Rectal smooth muscle tissue (tissue), 1 donor: ENCODE results near the gene ANKRD17.

ENCODE experiments used
- H3K27ac ChIP-seq: one replicate; pipeline ENCODE4 v1.7.0; 2013; ENCODE audit warnings: low read depth, low read length, inconsistent platforms
- H3K27me3 ChIP-seq: one replicate; pipeline ENCODE4 v1.7.0; 2013; ENCODE audit warnings: low read length; ENCODE audit not compliant: control insufficient read depth, insufficient read depth
- H3K36me3 ChIP-seq: one replicate; pipeline ENCODE4 v1.7.0; 2013; ENCODE audit warnings: low read length; ENCODE audit not compliant: control insufficient read depth, insufficient read depth
- H3K4me1 ChIP-seq: one replicate; pipeline ENCODE4 v1.7.0; 2013; ENCODE audit warnings: low read length; ENCODE audit not compliant: control insufficient read depth, insufficient read depth
- H3K4me3 ChIP-seq: one replicate; pipeline ENCODE4 v1.7.0; 2013; ENCODE audit warnings: low read length
- H3K9ac ChIP-seq: one replicate; pipeline ENCODE4 v1.7.0; 2013; ENCODE audit warnings: low read length

The ANKRD17 gene

DNA sequence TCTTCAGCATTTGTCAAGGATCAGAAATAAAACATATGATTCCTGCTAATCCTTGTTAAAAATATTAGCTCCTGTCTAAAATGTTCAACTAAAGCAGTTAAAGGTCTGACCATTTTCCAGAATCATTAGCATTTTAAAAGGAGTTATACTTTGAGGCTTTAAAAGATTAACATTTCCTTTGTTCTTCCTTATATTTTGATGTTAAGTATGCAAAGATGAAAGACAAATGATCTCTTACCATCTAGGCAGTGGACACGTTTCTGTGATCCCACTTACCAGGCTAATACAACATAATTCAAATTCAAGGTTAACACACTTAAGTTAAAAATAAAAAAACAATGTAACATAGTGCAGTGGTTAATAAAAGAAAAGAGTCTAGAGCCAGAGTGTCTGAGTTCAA, 127.3 kb downstream of the ANKRD17 start:
- Histone ChIP-seq H3K4me3 (no peak overlapping the region), H3K4me1 (no peaks in the 10 kb centered on the region), H3K27ac (no peak overlapping the region), H3K36me3 (peaks cover 3% of the 10 kb centered on the region), H3K9ac (no peak overlapping the region), H3K27me3 (no peaks in the 10 kb centered on the region)

- no peak overlapping the region for H3K4me3 ChIP-seq
- no peak overlapping the region for H3K9ac ChIP-seq
- H3K36me3 ChIP-seq: peaks cover 10% of the 10 kb centered on the region
- no peak overlapping the region for H3K27ac ChIP-seq
- no peaks in the 10 kb centered on the region for H3K27me3 ChIP-seq
- H3K4me1 ChIP-seq: no peaks in the 10 kb centered on the region
Observed at GRCh38 chr4:73129319-73129718, 129.3 kb downstream of the ANKRD17 start.

GRCh38 chr4:73127839-73128453, 130.7 kb downstream of the ANKRD17 start:
- Histone ChIP-seq H3K4me1 (no peaks in the 10 kb centered on the region), H3K36me3 (peaks cover 10% of the 10 kb centered on the region), H3K4me3 (no peak overlapping the region), H3K27me3 (no peaks in the 10 kb centered on the region), H3K9ac (no peak overlapping the region), H3K27ac (no peak overlapping the region)

- Histone ChIP-seq H3K36me3 (peaks cover 14% of the 10 kb centered on the region), H3K4me1 (no peaks in the 10 kb centered on the region), H3K27me3 (no peaks in the 10 kb centered on the region), H3K4me3 (no peak overlapping the region), H3K9ac (no peak overlapping the region), H3K27ac (no peak overlapping the region)
Observed at GRCh38 chr4:73109493-73109892, 149.1 kb downstream of the ANKRD17 start.

DNA sequence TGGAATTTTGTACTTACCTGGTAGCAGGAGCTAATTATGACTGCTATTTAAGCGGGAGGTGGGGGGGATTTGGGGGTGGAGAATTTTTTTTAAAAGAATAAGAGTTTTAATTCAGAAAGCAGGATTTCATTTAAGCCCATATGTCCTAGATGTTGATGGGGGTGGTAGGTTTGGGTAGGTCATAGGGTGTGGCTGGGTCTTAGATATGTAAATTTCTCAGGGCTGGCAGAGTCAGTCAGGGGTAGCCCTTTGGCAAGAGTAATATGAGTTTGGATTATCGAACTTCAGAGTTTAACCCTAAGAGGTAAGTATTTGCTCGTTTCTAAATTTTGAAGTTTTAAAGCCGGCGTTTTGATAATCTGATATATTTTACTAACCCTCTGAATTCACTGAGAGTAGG, 153.9 kb downstream of the ANKRD17 start:
- no peaks in the 10 kb centered on the region for H3K27me3 ChIP-seq
- no peaks in the 10 kb centered on the region for H3K4me1 ChIP-seq
- H3K36me3 ChIP-seq: peaks cover 18% of the 10 kb centered on the region
- H3K9ac ChIP-seq: no peak overlapping the region
- H3K27ac ChIP-seq: no peak overlapping the region
- H3K4me3 ChIP-seq: no peak overlapping the region

DNA sequence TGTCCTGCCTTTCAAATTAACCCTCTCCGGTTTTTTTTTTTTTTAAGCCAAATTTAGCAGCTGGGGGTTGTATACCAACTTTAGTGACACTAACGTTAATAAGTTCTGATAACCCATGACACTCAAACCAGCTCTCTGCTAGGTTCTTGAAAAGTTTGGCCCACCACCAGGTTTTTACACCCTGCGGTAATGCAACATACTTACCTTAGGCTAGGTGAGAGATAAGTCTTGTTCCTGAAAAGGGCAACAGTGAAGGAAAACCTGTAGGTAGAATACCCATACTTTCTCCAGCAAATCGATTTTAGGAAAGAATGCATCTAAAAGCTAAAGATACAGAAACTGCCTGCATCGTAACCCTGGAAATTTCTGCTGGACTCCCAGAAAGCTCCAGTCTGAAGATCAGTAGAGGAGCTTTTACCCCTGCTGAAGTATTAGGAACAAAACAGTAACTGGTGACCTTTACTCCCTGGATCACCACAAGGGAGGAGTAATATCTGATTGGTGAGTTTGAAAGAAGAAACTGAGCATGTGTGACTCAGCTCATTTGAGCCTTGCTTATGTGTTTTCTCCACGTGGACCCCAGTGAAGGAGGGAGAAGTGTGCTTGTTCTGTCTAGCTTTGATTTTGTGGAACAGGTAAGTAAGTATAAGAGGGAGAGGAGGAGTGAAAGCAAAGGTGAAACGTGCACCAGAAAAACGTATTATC, 154.6 kb downstream of the ANKRD17 start:
- Histone ChIP-seq H3K36me3 (peaks cover 22% of the 10 kb centered on the region), H3K9ac (no peak overlapping the region), H3K27me3 (no peaks in the 10 kb centered on the region), H3K4me1 (no peaks in the 10 kb centered on the region), H3K27ac (no peak overlapping the region), H3K4me3 (no peak overlapping the region)

GRCh38 chr4:73099143-73099542, 159.5 kb downstream of the ANKRD17 start:
- H3K4me3 ChIP-seq: no peak overlapping the region
- H3K27ac ChIP-seq: no peak overlapping the region
- H3K27me3 ChIP-seq: no peaks in the 10 kb centered on the region
- peaks cover 16% of the 10 kb centered on the region for H3K36me3 ChIP-seq
- H3K9ac ChIP-seq: no peak overlapping the region
- no peaks in the 10 kb centered on the region for H3K4me1 ChIP-seq

GRCh38 chr4:73098713-73099112, 159.9 kb downstream of the ANKRD17 start:
- Histone ChIP-seq H3K9ac (no peak overlapping the region), H3K4me1 (no peaks in the 10 kb centered on the region), H3K27ac (no peak overlapping the region), H3K27me3 (no peaks in the 10 kb centered on the region), H3K36me3 (peaks cover 16% of the 10 kb centered on the region), H3K4me3 (no peak overlapping the region)

- peaks cover 16% of the 10 kb centered on the region for H3K36me3 ChIP-seq
- no peak overlapping the region for H3K9ac ChIP-seq
- no peak overlapping the region for H3K4me3 ChIP-seq
- no peaks in the 10 kb centered on the region for H3K27me3 ChIP-seq
- no peak overlapping the region for H3K27ac ChIP-seq
- H3K4me1 ChIP-seq: no peaks in the 10 kb centered on the region
Observed at GRCh38 chr4:73098016-73098415, 160.6 kb downstream of the ANKRD17 start.

DNA sequence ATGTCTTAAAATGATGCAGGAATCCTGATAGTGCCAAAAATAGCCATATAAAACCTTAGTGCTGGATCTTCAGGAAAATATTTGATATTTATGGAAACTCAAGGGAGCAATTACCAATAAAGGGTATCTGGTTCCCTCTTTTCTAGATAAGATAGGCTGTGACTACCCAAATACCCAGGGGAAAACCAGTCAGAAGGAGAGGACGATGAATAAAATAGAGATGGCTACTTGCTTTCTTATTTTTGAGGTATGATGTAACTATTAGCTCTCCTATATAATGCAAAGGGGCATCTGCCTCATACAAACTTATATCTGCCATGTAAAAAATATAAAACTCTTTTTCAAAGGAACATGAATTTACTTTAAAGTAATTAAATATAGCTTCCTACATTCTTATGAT, 165.7 kb downstream of the ANKRD17 start:
- no peaks in the 10 kb centered on the region for H3K27me3 ChIP-seq
- H3K27ac ChIP-seq: no peak overlapping the region
- H3K36me3 ChIP-seq: peaks cover 18% of the 10 kb centered on the region
- H3K4me3 ChIP-seq: no peak overlapping the region
- no peak overlapping the region for H3K9ac ChIP-seq
- no peaks in the 10 kb centered on the region for H3K4me1 ChIP-seq

GRCh38 chr4:73090738-73091137, 167.9 kb downstream of the ANKRD17 start:
- no peak overlapping the region for H3K27ac ChIP-seq
- no peaks in the 10 kb centered on the region for H3K27me3 ChIP-seq
- H3K4me1 ChIP-seq: no peaks in the 10 kb centered on the region
- H3K4me3 ChIP-seq: no peak overlapping the region
- peaks cover 17% of the 10 kb centered on the region for H3K36me3 ChIP-seq
- H3K9ac ChIP-seq: no peak overlapping the region

GRCh38 chr4:73087871-73088270, 170.7 kb downstream of the ANKRD17 start:
- H3K4me1 ChIP-seq: no peaks in the 10 kb centered on the region

More at GRCh38 chr4:73087871-73088270, 170.7 kb downstream of the ANKRD17 start:
- H3K36me3 ChIP-seq: peaks cover 18% of the 10 kb centered on the region
- no peak overlapping the region for H3K4me3 ChIP-seq
- no peak overlapping the region for H3K9ac ChIP-seq
- no peaks in the 10 kb centered on the region for H3K27me3 ChIP-seq
- no peak overlapping the region for H3K27ac ChIP-seq
